Ascending aorta (tissue), 2 donors: Measurements from ENCODE around the gene HAUS5. TPM values are rescaled to one million over a fixed set of nuclear protein-coding genes. Genes with fewer than 3 reads are reported as not detected.

Source experiments
- DNase-seq, 2 donors: peaks; one replicate each; pipeline ENCODE4 v3.0.0-alpha.2; 2019; ENCODE audit warnings: low spot score in 2 of 2
- H3K27ac ChIP-seq, 2 donors: fragments of 200-600 bp; sonication (generic); one replicate each; pipeline ENCODE4 v1.5.1; 2016 to 2017; ENCODE audit warnings: mild to moderate bottlenecking in 1 of 2
- H3K27me3 ChIP-seq: fragments of 200-600 bp; sonication (generic); one replicate; pipeline ENCODE4 v1.5.1; 2017
- H3K36me3 ChIP-seq, 2 donors: fragments of 200-600 bp; sonication (generic); one replicate each; pipeline ENCODE4 v1.5.1; 2016
- H3K4me1 ChIP-seq, 2 donors: fragments of 200-600 bp; sonication (generic); one replicate each; pipeline ENCODE4 v1.5.1; 2016 to 2017; ENCODE audit warnings: mild to moderate bottlenecking in 1 of 2
- H3K4me3 ChIP-seq, 2 donors: fragments of 200-600 bp; sonication (generic); one replicate each; pipeline ENCODE4 v1.5.1; 2016 to 2017; ENCODE audit warnings: mild to moderate bottlenecking in 1 of 2
- H3K9me3 ChIP-seq, 2 donors: fragments of 200-600 bp; sonication (generic); one replicate each; pipeline ENCODE4 v1.5.1; 2016
- intact Hi-C: fragments of 100-400 bp; cut with DNase I; formaldehyde crosslinking; loops from one replicate; pipeline ENCODE4 v1.15.1; 2023
- total RNA-seq: library from RNA; depleted of rRNA; stranded (reverse); fragments of >200 nt; gene quantifications from one replicate; pipeline ENCODE4 v1.1.0, GENCODE V29; 2016
- TF ChIP-seq, protein P1 (sequence below), 3 experiments: fragments of 200-600 bp in 2 of 3; fragments of 450-650 bp in 1 of 3; sonication (generic) in 2 of 3; IDR thresholded peaks; one replicate each; pipeline ENCODE4 v1.5.1; 2016 to 2019; ENCODE audit warnings: antibody characterized with exemption in 3 of 3, mild to moderate bottlenecking in 1 of 3, moderate library complexity in 1 of 3

HAUS5 gene
- total RNA-seq, 1 donor from 2014 or later: 1.9 TPM

DNA sequence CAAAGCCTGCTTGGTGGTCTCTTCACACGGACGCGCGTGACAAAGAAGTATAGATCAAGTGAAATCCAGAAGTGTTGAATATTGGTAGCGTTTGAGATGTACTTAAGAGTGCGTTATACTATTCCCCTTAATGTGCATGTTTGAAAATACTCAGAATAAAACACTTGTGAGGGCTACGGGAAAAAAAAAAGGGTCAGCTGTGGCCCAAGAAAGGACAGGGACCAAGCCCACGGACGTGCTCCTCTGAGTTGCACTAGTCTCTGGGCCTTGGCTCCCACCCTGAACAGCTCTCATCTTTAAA lies 15.7 kb downstream of the HAUS5 start:
- TF ChIP-seq, protein P1, sequence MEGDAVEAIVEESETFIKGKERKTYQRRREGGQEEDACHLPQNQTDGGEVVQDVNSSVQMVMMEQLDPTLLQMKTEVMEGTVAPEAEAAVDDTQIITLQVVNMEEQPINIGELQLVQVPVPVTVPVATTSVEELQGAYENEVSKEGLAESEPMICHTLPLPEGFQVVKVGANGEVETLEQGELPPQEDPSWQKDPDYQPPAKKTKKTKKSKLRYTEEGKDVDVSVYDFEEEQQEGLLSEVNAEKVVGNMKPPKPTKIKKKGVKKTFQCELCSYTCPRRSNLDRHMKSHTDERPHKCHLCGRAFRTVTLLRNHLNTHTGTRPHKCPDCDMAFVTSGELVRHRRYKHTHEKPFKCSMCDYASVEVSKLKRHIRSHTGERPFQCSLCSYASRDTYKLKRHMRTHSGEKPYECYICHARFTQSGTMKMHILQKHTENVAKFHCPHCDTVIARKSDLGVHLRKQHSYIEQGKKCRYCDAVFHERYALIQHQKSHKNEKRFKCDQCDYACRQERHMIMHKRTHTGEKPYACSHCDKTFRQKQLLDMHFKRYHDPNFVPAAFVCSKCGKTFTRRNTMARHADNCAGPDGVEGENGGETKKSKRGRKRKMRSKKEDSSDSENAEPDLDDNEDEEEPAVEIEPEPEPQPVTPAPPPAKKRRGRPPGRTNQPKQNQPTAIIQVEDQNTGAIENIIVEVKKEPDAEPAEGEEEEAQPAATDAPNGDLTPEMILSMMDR (IDR thresholded peaks at IDR 0.05): no peak
- no peaks in the 10 kb centered on the region for H3K27me3 ChIP-seq
- H3K4me3 ChIP-seq: peak overlapping the region; percentile 74 to 97
- H3K4me1 ChIP-seq: peaks cover 5 to 10% of the 10 kb centered on the region in 2 donors
- DNase-seq: no peak
- intact Hi-C loops: loop anchor here (1.0 to 5.0 kb wide), 5 partner anchors 15 to 129 kb away; partner anchors contain the start of genes COX6B1, HAUS5, HSPB6 and PROSER3
- H3K27ac ChIP-seq: peak overlapping the region; percentile 73 to 91
- H3K9me3 ChIP-seq: no peaks in the 10 kb centered on the region
- H3K36me3 ChIP-seq: peaks cover 24 to 28% of the 10 kb centered on the region in 2 donors

- intact Hi-C loops: loop anchor here (1.0 to 5.0 kb wide), 6 partner anchors 15 to 129 kb away; partner anchors contain the start of genes COX6B1, HAUS5, HSPB6 and PROSER3
- H3K4me3 ChIP-seq: peak within 1 kb of the TSS; percentile 74 to 97
- peaks cover 5 to 10% of the 10 kb centered on the region in 2 donors for H3K4me1 ChIP-seq
- TF ChIP-seq, protein P1 (IDR thresholded peaks at IDR 0.05): no peak
- no peaks in the 10 kb centered on the region for H3K27me3 ChIP-seq
- peaks cover 29 to 33% of the 10 kb centered on the region in 2 donors for H3K36me3 ChIP-seq
- peak; percentile 95 to 99 for DNase-seq
- peak within 1 kb of the TSS; percentile 73 to 91 for H3K27ac ChIP-seq
- no peaks in the 10 kb centered on the region for H3K9me3 ChIP-seq
Observed at GRCh38 chr19:35628565-35629331, 16.2 kb downstream of the HAUS5 start, which contains the start of gene RBM42. TSS of gene RBM42 (plus strand) at chr19:35629036. CDS start at chr19:35629154, 118 bp downstream.

DNA sequence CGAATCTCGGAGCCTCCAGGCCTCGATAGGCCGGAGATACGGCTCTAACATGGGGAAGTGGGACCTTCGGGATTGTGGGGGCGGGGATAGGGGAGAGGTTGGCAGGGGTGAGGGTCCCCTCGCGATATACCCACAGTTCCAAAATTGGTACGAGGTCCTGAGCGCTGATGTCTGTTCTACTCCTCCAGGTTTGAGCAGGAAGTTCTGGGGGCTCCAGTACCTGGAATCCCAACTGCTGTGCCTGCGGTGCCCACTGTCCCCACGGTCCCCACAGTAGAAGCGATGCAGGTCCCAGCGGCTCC lies 16.7 kb downstream of the HAUS5 start:
- Histone ChIP-seq H3K4me3 (peak overlapping the region; percentile 74 to 97), H3K27me3 (no peaks in the 10 kb centered on the region), H3K9me3 (no peaks in the 10 kb centered on the region), H3K27ac (peak overlapping the region; percentile 73 to 90), H3K4me1 (peaks cover 5 to 10% of the 10 kb centered on the region in 2 donors), H3K36me3 (peaks cover 35 to 38% of the 10 kb centered on the region in 2 donors)
- DNase-seq: no peak
- intact Hi-C loops: loop anchor here (1.0 to 5.0 kb wide), 2 partner anchors 84 to 128 kb away; partner anchors contain the start of genes HSPB6, PROSER3 and TMEM147
- TF ChIP-seq, protein P1 (IDR thresholded peaks at IDR 0.05): no peak

DNA sequence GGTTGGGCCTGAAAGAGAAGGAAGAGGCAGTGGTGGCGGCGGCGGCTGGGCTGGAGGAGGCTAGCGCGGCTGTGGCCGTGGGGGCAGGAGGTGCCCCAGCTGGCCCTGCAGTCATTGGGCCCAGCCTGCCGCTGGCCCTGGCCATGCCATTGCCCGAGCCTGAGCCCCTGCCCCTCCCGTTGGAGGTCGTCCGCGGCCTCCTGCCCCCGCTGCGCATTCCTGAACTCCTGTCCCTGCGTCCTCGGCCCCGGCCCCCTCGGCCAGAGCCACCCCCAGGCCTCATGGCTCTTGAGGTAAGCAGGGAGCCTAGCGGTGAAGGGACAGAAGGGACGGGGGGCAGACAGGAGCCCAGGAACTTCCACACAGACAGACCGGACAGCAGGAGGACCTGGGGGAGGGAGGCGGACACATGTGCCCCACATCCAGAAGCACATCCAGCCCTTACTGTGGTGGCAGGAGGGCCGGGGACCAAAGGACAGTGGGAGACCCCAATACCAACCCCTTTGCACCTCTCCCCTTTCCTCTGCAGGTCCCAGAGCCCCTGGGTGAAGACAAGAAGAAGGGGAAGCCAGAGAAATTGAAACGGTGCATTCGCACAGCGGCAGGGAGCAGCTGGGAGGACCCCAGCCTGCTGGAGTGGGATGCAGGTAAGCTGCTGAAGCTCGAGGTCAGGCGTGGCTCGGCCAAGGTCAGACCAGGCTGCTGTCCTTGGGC lies 21.3 kb downstream of the HAUS5 start:
- Histone ChIP-seq H3K27me3 (no peaks in the 10 kb centered on the region), H3K4me1 (peaks cover 5 to 7% of the 10 kb centered on the region in 2 donors), H3K4me3 (no peak overlapping the region), H3K27ac (no peak overlapping the region), H3K36me3 (peaks cover 74% of the 10 kb centered on the region in 2 donors), H3K9me3 (no peaks in the 10 kb centered on the region)
- DNase-seq: no peak
- TF ChIP-seq, protein P1 (IDR thresholded peaks at IDR 0.05): no peak
- intact Hi-C loops: no loop called here

GRCh38 chr19:35636651-35637050 lies 24.1 kb downstream of the HAUS5 start:
- Histone ChIP-seq H3K4me1 (peaks cover 0 to under 1% of the 10 kb centered on the region in 2 donors), H3K27me3 (no peaks in the 10 kb centered on the region), H3K4me3 (no peak overlapping the region), H3K9me3 (no peaks in the 10 kb centered on the region), H3K27ac (no peak overlapping the region), H3K36me3 (peaks cover 62 to 66% of the 10 kb centered on the region in 2 donors)
- TF ChIP-seq, protein P1 (IDR thresholded peaks at IDR 0.05): no peak
- DNase-seq: no peak
- intact Hi-C loops: no loop called here
